Cardiac fibroblast (primary cell): Measurements from ENCODE around the gene UPF2.

Source experiments
- DNase-seq, 2 donors: peaks; one replicate each; pipeline versions ENCODE4 v3.0.0 to v3.0.0-alpha.2; 2010; ENCODE audit warnings: low read depth in 2 of 2
- H3K4me3 ChIP-seq, 2 donors: replicated peaks in 1 of 2; 1 replicate in 1 of 2; 2 replicates in 1 of 2; pipeline ENCODE4 v1.5.1; 2011; ENCODE audit warnings: low read depth in 2 of 2, low read length in 2 of 2, mild to moderate bottlenecking in 2 of 2, moderate library complexity in 1 of 2
- CTCF ChIP-seq: IDR thresholded peaks from one replicate; pipeline ENCODE4 v1.5.1; 2011; ENCODE audit warnings: low read depth, mild to moderate bottlenecking, low read length, inconsistent platforms

The UPF2 gene

GRCh38 chr10:11901036-11901301 lies 141.6 kb downstream of the UPF2 start:
- no peak for TF ChIP-seq CTCF
- no peak for DNase-seq

GRCh38 chr10:11899067-11899876 lies 143.3 kb downstream of the UPF2 start:
- no peak overlapping the region for H3K4me3 ChIP-seq
- DNase-seq, result no peak
- TF ChIP-seq CTCF, result no peak

More at GRCh38 chr10:11901036-11901301, 141.6 kb downstream of the UPF2 start:
- H3K4me3 ChIP-seq, result no peak overlapping the region

GRCh38 chr10:11898372-11899066 lies 144.1 kb downstream of the UPF2 start:
- peak; percentile 30 to 71 for DNase-seq
- H3K4me3 ChIP-seq, result no peak overlapping the region
- no peak for TF ChIP-seq CTCF

GRCh38 chr10:11898033-11898371 lies 144.6 kb downstream of the UPF2 start:
- DNase-seq, result no peak
- H3K4me3 ChIP-seq, result no peak overlapping the region
- TF ChIP-seq CTCF, result no peak

- TF ChIP-seq CTCF, result no peak
- no peak overlapping the region for H3K4me3 ChIP-seq
- DNase-seq, result no peak
These were observed 145.9 kb downstream of the UPF2 start for GRCh38 chr10:11896549-11897200.

- no peak overlapping the region for H3K4me3 ChIP-seq
- TF ChIP-seq CTCF, result no peak
- no peak for DNase-seq
These were observed 147.0 kb downstream of the UPF2 start for GRCh38 chr10:11895598-11895997.
